GM12878 (cell line): ENCODE data around the gene LSM7. TPM values are rescaled to one million over a fixed set of nuclear protein-coding genes. Genes with fewer than 3 reads are reported as not detected.

Experiments used
- ATAC-seq: fragments of 200-7000 bp; cut with Tn5 transposase; 3 replicates; pipeline ENCODE4 v1.9.1; 2020; ENCODE audit warnings: mild to moderate bottlenecking, moderate library complexity
- BruUV-seq: library from RNA; stranded (reverse); fragments of 400-500 nt; replicated peaks from 2 replicates; lab custom pipeline; 2021; lab: Mats Ljungman, UMichigan
- CTCF ChIA-PET: fragments of 300-600 bp; sonication (Branson Sonifier 250); formaldehyde crosslinking; extraction: SDS; loops from one replicate; lab custom pipeline; 2021; ENCODE audit warnings: inconsistent platforms; lab: Yijun Ruan, JAX
- POLR2A ChIA-PET: fragments of 350-600 bp; formaldehyde crosslinking; extraction: SDS; loops from one replicate; lab custom pipeline; 2021; ENCODE audit warnings: inconsistent platforms; lab: Charles Lee
- RAD21 ChIA-PET: fragments of 300-600 bp; sonication (Branson Sonifier 250); formaldehyde crosslinking; loops from one replicate; lab custom pipeline; 2023; ENCODE audit warnings: antibody characterized with exemption; ENCODE audit not compliant: unreplicated experiment; lab: Charles Lee
- SMC1A ChIA-PET: fragments of 300-600 bp; sonication (Branson Sonifier 250); formaldehyde crosslinking; loops from one replicate; lab custom pipeline; 2023; ENCODE audit not compliant: unreplicated experiment, uncharacterized antibody; lab: Charles Lee
- DNase-seq: peaks from one replicate; pipeline ENCODE4 v3.0.0-alpha.2; 2011; ENCODE audit warnings: low read depth, low spot score
- FAIRE-seq: peaks from 3 replicates; lab custom pipeline; 2011; peaks lifted over from hg19 to GRCh38; lab: Jason Lieb, UNC
- H2AFZ ChIP-seq: 2 replicates; pipeline ENCODE4 v1.6.0; 2011; ENCODE audit warnings: low read depth, low read length, control low read depth; ENCODE audit not compliant: control insufficient read depth
- H3K27ac ChIP-seq: 2 replicates; pipeline ENCODE4 v1.5.1; 2011; ENCODE audit warnings: control low read depth; ENCODE audit not compliant: control insufficient read depth, insufficient read depth
- H3K27me3 ChIP-seq, 2 experiments: replicated peaks in 1 of 2; 2 replicates each; pipeline versions ENCODE4 v1.6.0 to v1.6.1; 2011; ENCODE audit warnings: low read length in 1 of 2; ENCODE audit not compliant: control insufficient read depth in 2 of 2, insufficient read depth in 2 of 2
- H3K36me3 ChIP-seq, 2 experiments: 2 replicates each; pipeline ENCODE4 v1.5.1; 2011; ENCODE audit warnings: low read length in 1 of 2; ENCODE audit not compliant: control insufficient read depth in 2 of 2, insufficient read depth in 2 of 2
- H3K4me1 ChIP-seq: 2 replicates; pipeline ENCODE4 v1.6.1; 2011; ENCODE audit warnings: mild to moderate bottlenecking, low read length, moderate library complexity, mixed read lengths; ENCODE audit not compliant: control insufficient read depth, insufficient read depth
- H3K4me2 ChIP-seq: 2 replicates; pipeline ENCODE4 v1.6.0; 2011; ENCODE audit warnings: control low read depth; ENCODE audit not compliant: control insufficient read depth, insufficient read depth
- H3K4me3 ChIP-seq: fragments of 200-600 bp; sonication (generic); 2 replicates; pipeline ENCODE4 v1.5.1; 2016
- H3K79me2 ChIP-seq: 2 replicates; pipeline ENCODE4 v1.6.0; 2011; ENCODE audit warnings: low read length; ENCODE audit not compliant: control insufficient read depth, insufficient read depth
- H3K9ac ChIP-seq: 2 replicates; pipeline ENCODE4 v1.8.0; 2011; ENCODE audit warnings: low read length, control low read depth, mixed read lengths; ENCODE audit not compliant: control insufficient read depth, insufficient read depth
- H3K9me3 ChIP-seq: replicated peaks from 3 replicates; pipeline ENCODE4 v1.5.1; 2011; ENCODE audit warnings: mild to moderate bottlenecking, low read length; ENCODE audit not compliant: control insufficient read depth, insufficient read depth
- H4K20me1 ChIP-seq: 2 replicates; pipeline ENCODE4 v1.6.0; 2011; ENCODE audit not compliant: control insufficient read depth, insufficient read depth
- BACH1 ChIP-seq: fragments of 450-650 bp; IDR thresholded peaks from 2 replicates; pipeline ENCODE4 v1.6.1; 2017; ENCODE audit warnings: mild to moderate bottlenecking, borderline replicate concordance
- BRCA1 ChIP-seq: IDR thresholded peaks from 2 replicates; pipeline ENCODE4 v1.6.1; 2011; ENCODE audit warnings: low read depth, low read length, improper control_type of control experiment
- CHD4 ChIP-seq: fragments of 200-600 bp; sonication (generic); IDR thresholded peaks from 2 replicates; pipeline ENCODE4 v1.6.1; 2016; ENCODE audit warnings: mild to moderate bottlenecking
- EP300 ChIP-seq, 2 experiments: fragments of 150-350 bp in 1 of 2; IDR thresholded peaks; 2 replicates each; pipeline ENCODE4 v1.6.1; 2011 to 2012; ENCODE audit warnings: low read depth in 2 of 2, low read length in 2 of 2, borderline replicate concordance in 1 of 2, improper control_type of control experiment in 1 of 2, inconsistent platforms in 1 of 2; ENCODE audit not compliant: control insufficient read depth in 1 of 2
- FOXM1 ChIP-seq: IDR thresholded peaks from 2 replicates; pipeline ENCODE4 v1.6.1; 2012; ENCODE audit warnings: low read depth, mild to moderate bottlenecking, inconsistent platforms, low read length, moderate library complexity
- KLF5 ChIP-seq: fragments of 450-650 bp; IDR thresholded peaks from 2 replicates; pipeline ENCODE4 v1.6.1; 2014; ENCODE audit warnings: mild to moderate bottlenecking; ENCODE audit not compliant: partially characterized antibody
- MYB ChIP-seq: fragments of 150-350 bp; IDR thresholded peaks from 2 replicates; pipeline ENCODE4 v1.6.1; 2014; ENCODE audit warnings: mild to moderate bottlenecking, low read depth, low read length, borderline replicate concordance
- NR2F1 ChIP-seq: fragments of 450-650 bp; conservative IDR thresholded peaks from 2 replicates; pipeline ENCODE4 v1.6.1; 2017; ENCODE audit warnings: mild to moderate bottlenecking
- POLR2AphosphoS2 ChIP-seq: IDR thresholded peaks from 2 replicates; pipeline ENCODE4 v1.6.1; 2011; ENCODE audit warnings: low read depth, mild to moderate bottlenecking, low read length, improper control_type of control experiment, moderate library complexity
- RAD21 ChIP-seq: IDR thresholded peaks from 2 replicates; pipeline ENCODE4 v1.6.1; 2011; ENCODE audit warnings: mild to moderate bottlenecking, low read depth, low read length, moderate library complexity; ENCODE audit not compliant: insufficient read depth
- SREBF2 ChIP-seq: IDR thresholded peaks from 2 replicates; pipeline ENCODE4 v1.6.1; 2012; ENCODE audit warnings: mild to moderate bottlenecking, low read length
- WGBS: methylation state at CpG from one replicate; pipeline ENCODE4 v1.1.6; 2016; ENCODE audit warnings: low lambda C conversion rate; ENCODE audit not compliant: insufficient replicate concordance, insufficient coverage; ENCODE audit errors: missing lambda C conversion rate; 5-methylcytosine and 5-hydroxymethylcytosine counted together
- in situ Hi-C: fragments of 300-500 bp; cut with MboI; formaldehyde crosslinking; loops from 9 replicates; pipeline ENCODE4 v1.14.3; 2018; ENCODE audit warnings: mixed read lengths
- intact Hi-C: fragments of 100-400 bp; cut with micrococcal nuclease; formaldehyde crosslinking; loops from one replicate; pipeline ENCODE4 v1.14.2; 2022; ENCODE audit not compliant: unreplicated experiment
- polyA plus RNA-seq, 11 experiments: library from polyadenylated mRNA; depleted of rRNA in 4 of 11; unstranded in 6 of 11; stranded (reverse) in 5 of 11; fragments of >200 nt; fragmentation: Nextera tagmentation in 4 of 11; fragmentation: Illumina TruSeq in 1 of 11; extraction: Ambion mirVana in 4 of 11; extraction: Trizol in 1 of 11; gene quantifications; 1 replicate in 1 of 11; 2 replicates in 10 of 11; pipeline versions ENCODE4 v1.2.1 to v1.2.3, GENCODE V29; 2011 to 2016; ENCODE audit warnings: inconsistent platforms in 2 of 11, missing spikeins in 2 of 11, low read depth in 1 of 11
- total RNA-seq, 4 experiments: library from RNA; depleted of rRNA in 3 of 4; stranded (reverse); fragments of >200 nt in 3 of 4; fragmentation: Illumina TruSeq in 1 of 4; extraction: Trizol in 1 of 4; gene quantifications; 2 replicates each; pipeline versions ENCODE4 v1.2.1 to v1.2.3, GENCODE V29; 2013 to 2021
- TF ChIP-seq, protein P1 (sequence below): fragments of 450-650 bp; formaldehyde crosslinking; IDR thresholded peaks from 2 replicates; pipeline ENCODE4 v1.5.0; 2022; ENCODE audit warnings: mild to moderate bottlenecking, missing genetic modification characterization
- TF ChIP-seq, protein P2 (sequence below): fragments of 450-650 bp; formaldehyde crosslinking; IDR thresholded peaks from 2 replicates; pipeline ENCODE4 v1.4.0; 2022; ENCODE audit warnings: mild to moderate bottlenecking, moderate library complexity
- TF ChIP-seq, protein P3 (sequence below): fragments of 450-650 bp; IDR thresholded peaks from 2 replicates; pipeline ENCODE4 v1.6.1; 2017; ENCODE audit warnings: antibody characterized with exemption, mild to moderate bottlenecking, moderate library complexity

LSM7 gene
- total and polyA plus RNA-seq, 10 of the 15 experiments (the other 5 are each of a cell fraction or from before 2014, with no cell fraction given) = 24.4 to 424 (median 217) TPM

DNA sequence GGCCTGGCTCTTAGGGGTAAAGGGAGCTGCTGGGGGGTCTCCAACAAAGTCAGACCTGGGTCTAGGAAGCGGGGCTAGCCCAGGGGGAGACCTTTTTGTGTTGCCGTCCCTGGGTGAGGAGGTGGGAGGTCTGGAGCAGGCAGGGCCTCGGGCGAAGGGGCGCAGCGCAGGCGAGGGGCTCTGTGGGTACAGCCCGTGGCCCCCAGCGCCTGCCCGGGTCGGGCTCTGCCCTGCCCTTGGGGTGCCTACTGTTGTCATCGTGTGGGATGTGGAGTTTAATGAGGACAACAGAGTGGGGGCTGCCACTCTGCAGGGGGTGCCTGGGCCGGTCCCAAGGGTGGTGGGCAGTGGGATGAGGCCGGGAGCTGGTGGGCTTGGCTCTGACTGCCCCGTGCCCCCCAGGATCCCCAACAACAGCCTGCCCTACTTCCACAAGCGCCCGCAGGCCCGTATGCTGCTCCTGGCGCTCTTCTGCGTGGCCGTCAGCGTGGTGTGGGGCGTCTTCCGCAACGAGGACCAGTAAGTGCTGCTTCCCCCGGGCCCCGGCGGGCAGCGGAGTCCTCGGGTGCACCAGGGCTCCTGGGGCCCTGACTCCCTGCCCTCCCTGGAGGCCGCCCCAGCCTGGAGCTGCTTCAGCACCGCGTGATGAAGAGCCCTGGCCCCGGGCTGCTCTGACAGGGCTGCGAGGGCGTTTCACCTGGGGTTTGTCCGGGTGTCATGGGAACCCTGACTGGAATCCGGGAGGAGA is 12.3 kb upstream of the LSM7 start:
- Histone ChIP-seq H3K9me3 (no peaks in the 10 kb centered on the region), H3K79me2 (peaks cover 4% of the 10 kb centered on the region), H3K27ac (no peak overlapping the region), H3K27me3 (no peaks in the 10 kb centered on the region), H4K20me1 (no peaks in the 10 kb centered on the region), H2AFZ (no peak overlapping the region), H3K9ac (no peak overlapping the region), H3K4me2 (no peak overlapping the region), H3K4me1 (no peaks in the 10 kb centered on the region), H3K4me3 (no peak overlapping the region), H3K36me3 (peaks cover 0 to 9% of the 10 kb centered on the region in 2 experiments; a peak in 3 of 4 replicates)
- ATAC-seq = no peak
- RAD21 ChIA-PET = no interaction called here
- DNase-seq = no peak
- no peak for FAIRE-seq
- in situ Hi-C loops (no loop called here), intact Hi-C loops (no loop called here)
- WGBS = 93% methylated on average over 31 of the region's 38 CpGs
- SMC1A ChIA-PET = no interaction called here
- POLR2A ChIA-PET = no interaction called here
- CTCF ChIA-PET = no interaction called here
- BruUV-seq = no TSS peak
- TF ChIP-seq SREBF2 (no peak), BRCA1 (no peak), EP300 (IDR thresholded peaks at IDR 0.05; ENCODE audit: borderline replicate concordance in 1 of 2, control insufficient read depth in 1 of 2, low read depth in 2 of 2, low read length in 2 of 2) (no peak), BACH1 (no peak), KLF5 (no peak), POLR2AphosphoS2 (no peak), RAD21 (no peak), MYB (no peak), NR2F1 (no peak), FOXM1 (no peak), CHD4 (no peak)
- TF ChIP-seq, protein P1, sequence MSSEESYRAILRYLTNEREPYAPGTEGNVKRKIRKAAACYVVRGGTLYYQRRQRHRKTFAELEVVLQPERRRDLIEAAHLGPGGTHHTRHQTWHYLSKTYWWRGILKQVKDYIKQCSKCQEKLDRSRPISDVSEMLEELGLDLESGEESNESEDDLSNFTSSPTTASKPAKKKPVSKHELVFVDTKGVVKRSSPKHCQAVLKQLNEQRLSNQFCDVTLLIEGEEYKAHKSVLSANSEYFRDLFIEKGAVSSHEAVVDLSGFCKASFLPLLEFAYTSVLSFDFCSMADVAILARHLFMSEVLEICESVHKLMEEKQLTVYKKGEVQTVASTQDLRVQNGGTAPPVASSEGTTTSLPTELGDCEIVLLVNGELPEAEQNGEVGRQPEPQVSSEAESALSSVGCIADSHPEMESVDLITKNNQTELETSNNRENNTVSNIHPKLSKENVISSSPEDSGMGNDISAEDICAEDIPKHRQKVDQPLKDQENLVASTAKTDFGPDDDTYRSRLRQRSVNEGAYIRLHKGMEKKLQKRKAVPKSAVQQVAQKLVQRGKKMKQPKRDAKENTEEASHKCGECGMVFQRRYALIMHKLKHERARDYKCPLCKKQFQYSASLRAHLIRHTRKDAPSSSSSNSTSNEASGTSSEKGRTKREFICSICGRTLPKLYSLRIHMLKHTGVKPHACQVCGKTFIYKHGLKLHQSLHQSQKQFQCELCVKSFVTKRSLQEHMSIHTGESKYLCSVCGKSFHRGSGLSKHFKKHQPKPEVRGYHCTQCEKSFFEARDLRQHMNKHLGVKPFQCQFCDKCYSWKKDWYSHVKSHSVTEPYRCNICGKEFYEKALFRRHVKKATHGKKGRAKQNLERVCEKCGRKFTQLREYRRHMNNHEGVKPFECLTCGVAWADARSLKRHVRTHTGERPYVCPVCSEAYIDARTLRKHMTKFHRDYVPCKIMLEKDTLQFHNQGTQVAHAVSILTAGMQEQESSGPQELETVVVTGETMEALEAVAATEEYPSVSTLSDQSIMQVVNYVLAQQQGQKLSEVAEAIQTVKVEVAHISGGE (CRISPR knock-in tag) = no peak
- TF ChIP-seq, protein P2, sequence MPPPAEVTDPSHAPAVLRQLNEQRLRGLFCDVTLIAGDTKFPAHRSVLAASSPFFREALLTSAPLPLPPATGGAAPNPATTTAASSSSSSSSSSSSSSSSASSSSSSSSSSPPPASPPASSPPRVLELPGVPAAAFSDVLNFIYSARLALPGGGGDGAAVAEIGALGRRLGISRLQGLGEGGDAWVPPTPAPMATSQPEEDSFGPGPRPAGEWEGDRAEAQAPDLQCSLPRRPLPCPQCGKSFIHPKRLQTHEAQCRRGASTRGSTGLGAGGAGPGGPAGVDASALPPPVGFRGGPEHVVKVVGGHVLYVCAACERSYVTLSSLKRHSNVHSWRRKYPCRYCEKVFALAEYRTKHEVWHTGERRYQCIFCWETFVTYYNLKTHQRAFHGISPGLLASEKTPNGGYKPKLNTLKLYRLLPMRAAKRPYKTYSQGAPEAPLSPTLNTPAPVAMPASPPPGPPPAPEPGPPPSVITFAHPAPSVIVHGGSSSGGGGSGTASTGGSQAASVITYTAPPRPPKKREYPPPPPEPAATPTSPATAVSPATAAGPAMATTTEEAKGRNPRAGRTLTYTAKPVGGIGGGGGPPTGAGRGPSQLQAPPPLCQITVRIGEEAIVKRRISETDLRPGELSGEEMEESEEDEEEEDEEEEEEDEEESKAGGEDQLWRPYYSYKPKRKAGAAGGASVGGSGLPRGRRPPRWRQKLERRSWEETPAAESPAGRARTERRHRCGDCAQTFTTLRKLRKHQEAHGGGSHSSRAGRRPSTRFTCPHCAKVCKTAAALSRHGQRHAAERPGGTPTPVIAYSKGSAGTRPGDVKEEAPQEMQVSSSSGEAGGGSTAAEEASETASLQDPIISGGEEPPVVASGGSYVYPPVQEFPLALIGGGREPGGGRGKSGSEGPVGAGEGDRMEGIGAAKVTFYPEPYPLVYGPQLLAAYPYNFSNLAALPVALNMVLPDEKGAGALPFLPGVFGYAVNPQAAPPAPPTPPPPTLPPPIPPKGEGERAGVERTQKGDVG (CRISPR knock-in tag) = no peak
- TF ChIP-seq, protein P3, sequence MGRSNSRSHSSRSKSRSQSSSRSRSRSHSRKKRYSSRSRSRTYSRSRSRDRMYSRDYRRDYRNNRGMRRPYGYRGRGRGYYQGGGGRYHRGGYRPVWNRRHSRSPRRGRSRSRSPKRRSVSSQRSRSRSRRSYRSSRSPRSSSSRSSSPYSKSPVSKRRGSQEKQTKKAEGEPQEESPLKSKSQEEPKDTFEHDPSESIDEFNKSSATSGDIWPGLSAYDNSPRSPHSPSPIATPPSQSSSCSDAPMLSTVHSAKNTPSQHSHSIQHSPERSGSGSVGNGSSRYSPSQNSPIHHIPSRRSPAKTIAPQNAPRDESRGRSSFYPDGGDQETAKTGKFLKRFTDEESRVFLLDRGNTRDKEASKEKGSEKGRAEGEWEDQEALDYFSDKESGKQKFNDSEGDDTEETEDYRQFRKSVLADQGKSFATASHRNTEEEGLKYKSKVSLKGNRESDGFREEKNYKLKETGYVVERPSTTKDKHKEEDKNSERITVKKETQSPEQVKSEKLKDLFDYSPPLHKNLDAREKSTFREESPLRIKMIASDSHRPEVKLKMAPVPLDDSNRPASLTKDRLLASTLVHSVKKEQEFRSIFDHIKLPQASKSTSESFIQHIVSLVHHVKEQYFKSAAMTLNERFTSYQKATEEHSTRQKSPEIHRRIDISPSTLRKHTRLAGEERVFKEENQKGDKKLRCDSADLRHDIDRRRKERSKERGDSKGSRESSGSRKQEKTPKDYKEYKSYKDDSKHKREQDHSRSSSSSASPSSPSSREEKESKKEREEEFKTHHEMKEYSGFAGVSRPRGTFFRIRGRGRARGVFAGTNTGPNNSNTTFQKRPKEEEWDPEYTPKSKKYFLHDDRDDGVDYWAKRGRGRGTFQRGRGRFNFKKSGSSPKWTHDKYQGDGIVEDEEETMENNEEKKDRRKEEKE = no peak
